ENCODE measurements around the gene TMC8. TPM values are rescaled to one million over a fixed set of nuclear protein-coding genes. Genes with fewer than 3 reads are reported as not detected.
A peak's percentile ranks its signal among the peaks of the same experiment; 100 is the strongest.

The TMC8 gene
- total and polyA plus RNA-seq, 2 of the 8 experiments (the other 6 are each of a cell fraction or from before 2014, with no cell fraction given), result 1.00 to 2.8 TPM

- Histone ChIP-seq H2BK5ac (ENCODE audit: low read depth, low read length) (no peak overlapping the region; the same call in 1 of the 2 replicates), H3K56ac (replicated peaks; ENCODE audit: insufficient read length, low read depth, low read length) (no peak overlapping the region), H3K36me3 (ENCODE audit: control insufficient read depth in 2 of 4, insufficient read depth in 4 of 4, low read length in 3 of 4) (peaks cover 8 to 34% (median 15%) of the 10 kb centered on the region in 4 experiments; a peak in 7 of 8 replicates), H4K5ac (ENCODE audit: insufficient read length, low read depth, low read length) (no peak overlapping the region), H2AK5ac (ENCODE audit: low read depth, low read length) (no peak overlapping the region), H3K4me1 (replicated peaks in 1 of 4; ENCODE audit: control insufficient read depth in 3 of 4, insufficient read depth in 4 of 4, low read length in 3 of 4) (peaks cover 5 to 33% (median 15%) of the 10 kb centered on the region in 4 experiments), H3K27me3 (replicated peaks in 1 of 4; ENCODE audit: control insufficient read depth in 3 of 4, extremely low read depth in 1 of 4, insufficient read depth in 3 of 4, low read length in 3 of 4) (no peaks in the 10 kb centered on the region), H2AFZ (ENCODE audit: low read length) (no peak overlapping the region), H3K23me2 (ENCODE audit: low read depth, low read length) (peaks cover 5% of the 10 kb centered on the region; the same call in 1 of the 2 replicates), H3K79me2 (ENCODE audit: control insufficient read depth in 1 of 2, insufficient read depth in 2 of 2, low read length in 2 of 2) (no peaks in the 10 kb centered on the region), H3K4me3 (ENCODE audit: extremely low read depth in 1 of 4, insufficient read depth in 2 of 4, low read depth in 3 of 4, low read length in 4 of 4) (no peak overlapping the region), H2BK120ac (replicated peaks; ENCODE audit: low read depth, low read length) (no peak overlapping the region), H4K91ac (replicated peaks; ENCODE audit: insufficient read length, low read length) (no peak overlapping the region), H3K27ac (ENCODE audit: low read depth, low read length) (no peak overlapping the region), H3K9ac (replicated peaks in 1 of 4; ENCODE audit: extremely low read depth in 1 of 4, low read depth in 3 of 4, low read length in 3 of 4) (no peak overlapping the region), H3K79me1 (ENCODE audit: low read depth, low read length) (peaks cover 6% of the 10 kb centered on the region), H3K23ac (ENCODE audit: insufficient read length) (no peak overlapping the region), H3K4me2 (ENCODE audit: insufficient read depth in 1 of 2, low read depth in 2 of 2, low read length in 2 of 2) (no peak overlapping the region), H2BK12ac (ENCODE audit: low read depth, low read length) (no peak overlapping the region), H3K4ac (replicated peaks; ENCODE audit: insufficient read length, low read depth, low read length) (no peak overlapping the region), H2BK15ac (ENCODE audit: low read length) (no peak overlapping the region), H2BK20ac (ENCODE audit: low read length) (no peak overlapping the region), H4K8ac (ENCODE audit: extremely low read depth, insufficient read depth, low read length) (peak overlapping the region; percentile 91; the same call in 1 of the 2 replicates), H3K9me3 (ENCODE audit: insufficient read depth in 2 of 2, low read depth in 1 of 2, low read length in 1 of 2) (no peaks in the 10 kb centered on the region), H3K14ac (ENCODE audit: insufficient read length) (no peak overlapping the region), H4K20me1 (replicated peaks in 1 of 2; ENCODE audit: control insufficient read depth in 1 of 2, insufficient read depth in 2 of 2, low read length in 2 of 2) (peaks cover 15 to 22% of the 10 kb centered on the region in 2 experiments), H3K18ac (ENCODE audit: extremely low read depth, low read length) (no peak overlapping the region)
- 91% methylated on average over 11 of the region's 11 CpGs; no CpG with 5 or more reads in 1 of the 2 experiments for WGBS, 2 experiments (ENCODE audit: extremely low coverage in 1 of 2, insufficient coverage in 1 of 2, insufficient read length in 1 of 2, insufficient replicate concordance in 2 of 2, low coverage in 1 of 2, low lambda C conversion rate in 2 of 2, missing lambda C conversion rate in 1 of 2)
- FAIRE-seq, result no peak
- no peak for DNase-seq (ENCODE audit: low read depth in 1 of 2, low spot score in 2 of 2)
- ChIA-PET CTCF (ENCODE audit: partially characterized antibody) (interaction anchor here (0.6 to 10.0 kb wide), 6 partner anchors 13 to 202 kb away, joined by 3 to 87 read pairs (median 26); partner anchors contain the start of genes AFMID and TK1), POLR2A (ENCODE audit: partially characterized antibody) (interaction anchor here (0.9 to 10.2 kb wide), 9 partner anchors 11 to 78 kb away, joined by 3 to 131 read pairs (median 5); partner anchors contain the start of genes AFMID, TK1 and TMC6)
- TF ChIP-seq RNF2 (IDR thresholded peaks at IDR 0.05; ENCODE audit: borderline replicate concordance, low read depth, low read length, missing control alignments, poor library complexity, severe bottlenecking) (no peak), CBX8 (IDR thresholded peaks at IDR 0.05; ENCODE audit: borderline replicate concordance, low read depth, low read length) (no peak), EZH2 (IDR thresholded peaks at IDR 0.05; ENCODE audit: low read depth, low read length, severe bottlenecking) (no peak), SP1 (IDR thresholded peaks at IDR 0.05; ENCODE audit: low read depth, low read length) (no peak), SIX5 (IDR thresholded peaks at IDR 0.05; ENCODE audit: low read depth, low read length) (no peak), SP2 (IDR thresholded peaks at IDR 0.05; ENCODE audit: low read length) (no peak), TCF12 (IDR thresholded peaks at IDR 0.05; ENCODE audit: low read depth, low read length) (no peak), YY1 (IDR thresholded peaks at IDR 0.05; ENCODE audit: low read depth, low read length) (no peak), USF2 (IDR thresholded peaks at IDR 0.05; ENCODE audit: low read length) (no peak), NRF1 (IDR thresholded peaks at IDR 0.05; ENCODE audit: low read depth, low read length) (no peak)
Measured at GRCh38 chr17:78173097-78173715, 42.6 kb downstream of the TMC8 start.

All from H1 (cell line).